ENCODE measurements around the gene ATF5.
"Not testable (repeated sequence)": the region's sequence is repeated elsewhere in the genome, so short reads cannot be mapped to it uniquely, and the experiment has no call there.

Gene ATF5

GRCh38 chr19:49923055-49924003 is 5.7 kb upstream of the ATF5 start:
- no peak for ATAC-seq

- ATAC-seq, result no peak
Observed at GRCh38 chr19:49924004-49924880, 4.8 kb upstream of the ATF5 start.

- ATAC-seq, result not testable (repeated sequence)
Observed at GRCh38 chr19:49924881-49925210, 4.2 kb upstream of the ATF5 start.

- ATAC-seq, result no peak
Observed at GRCh38 chr19:49925486-49925885, 3.5 kb upstream of the ATF5 start.

- no peak for ATAC-seq
Observed at GRCh38 chr19:49926515-49926914, 2.5 kb upstream of the ATF5 start.

GRCh38 chr19:49927526-49928264 is 1.3 kb upstream of the ATF5 start:
- ATAC-seq, result no peak

- peak; percentile 88 to 89 for ATAC-seq
Observed at GRCh38 chr19:49929611-49930482, 842 bp downstream of the ATF5 start.

GRCh38 chr19:49930483-49931011 is 1.5 kb downstream of the ATF5 start:
- ATAC-seq, result no peak

- ATAC-seq, result no peak
Observed at GRCh38 chr19:49931293-49932040, 2.5 kb downstream of the ATF5 start.

GRCh38 chr19:49932041-49932451 is 3.0 kb downstream of the ATF5 start:
- no peak for ATAC-seq

GRCh38 chr19:49932731-49933131 is 3.7 kb downstream of the ATF5 start:
- ATAC-seq, result no peak

GRCh38 chr19:49933643-49934042 is 4.6 kb downstream of the ATF5 start:
- ATAC-seq, result no peak

- no peak for ATAC-seq
Observed at GRCh38 chr19:49936549-49936948, 7.5 kb downstream of the ATF5 start.

- ATAC-seq, result peak; percentile 65 to 77
Observed at GRCh38 chr19:49937750-49938381, 8.9 kb downstream of the ATF5 start.

GRCh38 chr19:49938662-49939061 is 9.7 kb downstream of the ATF5 start:
- no peak for ATAC-seq

GRCh38 chr19:49939721-49940481 is 10.9 kb downstream of the ATF5 start:
- ATAC-seq, result no peak

- no peak for ATAC-seq
Observed at GRCh38 chr19:49940482-49940791, 11.4 kb downstream of the ATF5 start.

- peak; percentile 28 to 53 for ATAC-seq
Observed at GRCh38 chr19:49944567-49944966, 15.6 kb downstream of the ATF5 start.

- no peak for ATAC-seq
Observed at GRCh38 chr19:49946415-49946814, 17.4 kb downstream of the ATF5 start.
